ENCODE results near the gene SFSWAP. TPM values are rescaled to one million over a fixed set of nuclear protein-coding genes. Genes with fewer than 3 reads are reported as not detected.

Gene SFSWAP
- total and polyA plus RNA-seq, 8 donors, result 14.8 to 194 (median 45.2) TPM

DNA sequence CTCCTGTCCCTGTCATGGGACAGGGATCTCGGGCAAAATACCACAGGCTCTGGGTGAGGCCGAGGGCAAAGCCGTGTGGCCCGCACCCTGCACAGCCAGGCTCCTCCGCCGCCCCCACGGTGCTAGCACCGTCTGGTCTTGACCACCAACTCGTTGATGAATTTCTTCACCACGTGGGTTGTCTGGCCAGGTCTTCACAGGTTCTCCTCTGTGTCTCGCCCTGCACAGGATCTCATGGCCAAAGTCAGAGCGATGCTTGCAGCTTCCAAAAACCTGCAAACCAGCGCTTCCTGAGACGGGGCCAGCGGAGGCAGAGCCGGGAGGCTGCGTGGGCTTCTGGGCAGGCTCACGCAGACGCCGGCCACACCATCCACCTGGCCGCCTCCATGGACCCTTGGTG, 88.3 kb downstream of the SFSWAP start:
- Histone ChIP-seq H3K36me3 (peaks cover 38 to 83% (median 79%) of the 10 kb centered on the region in 4 donors), H3K27me3 (no peaks in the 10 kb centered on the region), H3K9me3 (no peaks in the 10 kb centered on the region), H3K4me3 (no peak overlapping the region), H3K4me1 (peaks cover 4 to 15% (median 8%) of the 10 kb centered on the region in 4 donors), H3K27ac (no peak overlapping the region)
- 92 to 95% (median 94%) methylated on average over 21 of the region's 21 CpGs for WGBS, 5 donors
- intact Hi-C loops (cut with DNase I; ENCODE audit: low total_unique reads), result no loop called here
- no peak for DNase-seq
- TF ChIP-seq EP300 (IDR thresholded peaks at IDR 0.05) (no peak), POLR2AphosphoS5 (IDR thresholded peaks at IDR 0.05) (no peak), POLR2A (IDR thresholded peaks at IDR 0.05) (no peak)
- TF ChIP-seq, protein P1, sequence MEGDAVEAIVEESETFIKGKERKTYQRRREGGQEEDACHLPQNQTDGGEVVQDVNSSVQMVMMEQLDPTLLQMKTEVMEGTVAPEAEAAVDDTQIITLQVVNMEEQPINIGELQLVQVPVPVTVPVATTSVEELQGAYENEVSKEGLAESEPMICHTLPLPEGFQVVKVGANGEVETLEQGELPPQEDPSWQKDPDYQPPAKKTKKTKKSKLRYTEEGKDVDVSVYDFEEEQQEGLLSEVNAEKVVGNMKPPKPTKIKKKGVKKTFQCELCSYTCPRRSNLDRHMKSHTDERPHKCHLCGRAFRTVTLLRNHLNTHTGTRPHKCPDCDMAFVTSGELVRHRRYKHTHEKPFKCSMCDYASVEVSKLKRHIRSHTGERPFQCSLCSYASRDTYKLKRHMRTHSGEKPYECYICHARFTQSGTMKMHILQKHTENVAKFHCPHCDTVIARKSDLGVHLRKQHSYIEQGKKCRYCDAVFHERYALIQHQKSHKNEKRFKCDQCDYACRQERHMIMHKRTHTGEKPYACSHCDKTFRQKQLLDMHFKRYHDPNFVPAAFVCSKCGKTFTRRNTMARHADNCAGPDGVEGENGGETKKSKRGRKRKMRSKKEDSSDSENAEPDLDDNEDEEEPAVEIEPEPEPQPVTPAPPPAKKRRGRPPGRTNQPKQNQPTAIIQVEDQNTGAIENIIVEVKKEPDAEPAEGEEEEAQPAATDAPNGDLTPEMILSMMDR (IDR thresholded peaks at IDR 0.05), result no peak

DNA sequence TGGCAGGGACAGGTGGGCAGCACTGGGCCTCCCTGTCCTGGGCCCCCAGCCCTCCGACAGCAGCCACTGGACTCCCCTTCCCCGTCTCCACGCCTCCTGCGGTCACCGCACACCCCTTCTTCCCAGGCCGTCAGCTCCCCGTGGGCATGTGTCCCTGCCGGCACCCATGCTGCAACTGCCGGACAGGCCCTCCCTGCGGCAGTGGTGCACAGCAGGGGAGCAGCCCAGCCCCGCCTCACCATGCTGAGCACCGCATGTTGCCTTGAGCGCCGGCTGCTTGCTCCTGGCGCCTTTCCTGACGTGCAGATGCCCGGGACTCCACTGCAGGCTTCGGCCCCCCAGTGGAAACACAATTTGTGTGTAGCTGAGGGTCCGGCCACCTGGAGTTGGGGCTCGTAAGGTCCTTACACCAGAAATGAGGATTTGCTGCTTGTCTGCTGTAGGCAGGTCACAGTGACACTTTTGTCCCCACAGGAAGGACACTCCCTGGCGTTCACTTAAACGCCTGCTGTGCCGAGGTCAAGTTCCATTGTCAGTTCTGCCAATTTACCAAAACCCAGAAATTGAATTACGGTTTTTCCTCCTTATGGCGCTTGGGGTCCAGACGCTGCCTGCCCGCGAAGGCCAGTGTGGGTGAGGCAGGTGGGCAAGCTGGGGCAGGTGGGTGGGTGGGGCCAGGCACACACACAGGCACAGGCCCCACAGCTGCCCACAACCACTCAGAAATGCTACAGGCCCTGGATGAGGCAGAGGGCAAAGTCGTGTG, 89.1 kb downstream of the SFSWAP start:
- H3K4me1 ChIP-seq, result peaks cover 4 to 17% (median 9%) of the 10 kb centered on the region in 4 donors
- peaks cover 38 to 74% (median 71%) of the 10 kb centered on the region in 4 donors for H3K36me3 ChIP-seq
- TF ChIP-seq EP300 (IDR thresholded peaks at IDR 0.05) (no peak), POLR2A (IDR thresholded peaks at IDR 0.05) (no peak)
- TF ChIP-seq, protein P1 (IDR thresholded peaks at IDR 0.05), result no peak
- H3K27ac ChIP-seq, result no peak overlapping the region
- intact Hi-C loops (cut with DNase I; ENCODE audit: low total_unique reads), result no loop called here
- 86 to 93% (median 93%) methylated on average over 14 to 29 of the region's 29 CpGs for WGBS, 5 donors
- no peaks in the 10 kb centered on the region for H3K27me3 ChIP-seq
- no peak overlapping the region for H3K4me3 ChIP-seq
- H3K9me3 ChIP-seq, result no peaks in the 10 kb centered on the region
- no peak for DNase-seq

DNA sequence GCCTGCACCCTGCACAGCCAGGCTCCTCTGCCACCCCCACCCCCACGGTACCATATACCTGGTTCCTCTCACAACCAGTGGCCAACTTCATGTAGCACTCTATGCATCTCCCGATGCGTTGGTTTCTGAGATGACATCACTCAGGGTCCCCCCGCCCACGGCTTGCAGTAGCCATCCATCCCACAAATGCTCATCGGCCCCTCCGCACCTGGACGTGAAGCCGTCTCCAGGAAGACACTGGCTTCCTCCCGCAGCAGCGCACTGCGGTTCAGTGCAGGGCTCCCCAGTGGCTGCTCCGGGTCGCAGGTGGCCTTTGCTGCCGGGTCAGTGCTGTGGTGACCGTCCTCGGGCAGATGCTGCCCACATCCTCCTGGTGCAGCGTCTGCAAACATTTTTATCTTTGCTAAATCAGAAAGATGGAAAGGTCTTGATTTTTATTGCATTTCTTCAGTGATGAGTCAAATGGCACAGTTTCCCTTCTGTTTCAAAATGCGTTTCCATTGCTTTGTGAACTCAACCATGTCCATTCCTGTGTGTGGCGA, 89.8 kb downstream of the SFSWAP start:
- no peak for DNase-seq
- Histone ChIP-seq H3K4me3 (no peak overlapping the region), H3K27ac (no peak overlapping the region), H3K27me3 (no peaks in the 10 kb centered on the region), H3K4me1 (peaks cover 4 to 11% (median 6%) of the 10 kb centered on the region in 4 donors), H3K9me3 (no peaks in the 10 kb centered on the region), H3K36me3 (peaks cover 38 to 69% (median 65%) of the 10 kb centered on the region in 4 donors)
- TF ChIP-seq POLR2A (IDR thresholded peaks at IDR 0.05) (no peak), POLR2AphosphoS5 (IDR thresholded peaks at IDR 0.05) (no peak), EP300 (IDR thresholded peaks at IDR 0.05) (no peak)
- TF ChIP-seq, protein P1 (IDR thresholded peaks at IDR 0.05), result no peak
- whole genome bisulfite sequencing, 5 donors, result 89 to 94% (median 91%) methylated on average over 20 of the region's 20 CpGs
- intact Hi-C loops (cut with DNase I; ENCODE audit: low total_unique reads), result no loop called here

DNA sequence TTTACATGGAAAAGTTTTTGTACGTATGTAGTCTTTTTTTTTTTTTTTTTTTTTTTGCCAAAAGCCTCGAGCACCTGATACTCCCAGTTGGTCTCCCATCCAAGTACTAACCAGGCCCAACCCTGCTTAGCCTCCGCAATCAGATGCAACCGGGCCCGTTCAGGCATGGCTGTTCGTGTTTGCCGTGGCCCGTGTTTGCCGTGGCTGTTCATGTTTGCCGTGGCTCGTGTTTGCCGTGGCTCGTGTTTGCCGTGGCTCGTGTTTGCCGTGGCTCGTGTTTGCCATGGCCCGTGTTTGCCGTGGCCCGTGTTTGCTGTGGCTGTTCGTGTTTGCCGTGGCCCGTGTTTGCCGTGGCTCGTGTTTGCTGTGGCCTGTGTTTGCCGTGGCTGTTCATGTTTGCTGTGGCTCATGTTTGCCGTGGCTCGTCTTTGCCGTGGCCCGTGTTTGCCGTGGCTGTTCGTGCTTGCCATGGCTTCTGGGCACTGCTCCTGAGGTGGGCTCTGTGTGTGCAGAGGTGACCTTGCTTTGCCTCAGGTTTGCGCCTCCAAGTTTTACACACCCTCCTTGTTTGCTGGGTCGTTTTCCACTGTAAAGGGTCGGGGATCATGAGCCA, 90.5 kb downstream of the SFSWAP start:
- TF ChIP-seq, protein P1 (IDR thresholded peaks at IDR 0.05), result no peak
- TF ChIP-seq POLR2A (IDR thresholded peaks at IDR 0.05) (no peak), EP300 (IDR thresholded peaks at IDR 0.05) (no peak), POLR2AphosphoS5 (IDR thresholded peaks at IDR 0.05) (no peak)
- 76 to 83% (median 79%) methylated on average over 23 to 35 of the region's 35 CpGs for WGBS, 5 donors
- H3K27me3 ChIP-seq, result no peaks in the 10 kb centered on the region
- H3K27ac ChIP-seq, result no peak overlapping the region
- no peaks in the 10 kb centered on the region for H3K9me3 ChIP-seq
- DNase-seq, result no peak
- H3K4me3 ChIP-seq, result no peak overlapping the region
- intact Hi-C loops (cut with DNase I; ENCODE audit: low total_unique reads), result no loop called here
- H3K36me3 ChIP-seq, result peaks cover 38 to 64% (median 62%) of the 10 kb centered on the region in 4 donors
- H3K4me1 ChIP-seq, result peaks cover 4 to 10% (median 6%) of the 10 kb centered on the region in 4 donors

All from stomach (tissue), 9 donors.